Measurements from ENCODE around the gene VARS2. TPM values are rescaled to one million over a fixed set of nuclear protein-coding genes. Genes with fewer than 3 reads are reported as not detected.

Gene VARS2
- total RNA-seq, 1 experiment from 2014 or later: 39.8 TPM

GRCh38 chr6:30887901-30888815, 25.9 kb upstream of the VARS2 start:
- Histone ChIP-seq H3K27me3 (ENCODE audit: insufficient read depth, low read length) (no peaks in the 10 kb centered on the region), H3K9me2 (ENCODE audit: insufficient read depth) (no peaks in the 10 kb centered on the region), H3K4me2 (ENCODE audit: low read length) (no peak overlapping the region), H3K9ac (ENCODE audit: low read length) (0 out of 2 replicates have a peak overlapping the region, but pooled peaks have one; percentile 0), H3K9me3 (ENCODE audit: control insufficient read depth in 1 of 2, insufficient read depth in 1 of 2, low read depth in 1 of 2, low read length in 2 of 2) (no peaks in the 10 kb centered on the region), H4K20me1 (ENCODE audit: insufficient read depth) (no peaks in the 10 kb centered on the region), H3K4me1 (ENCODE audit: control insufficient read depth in 1 of 2, insufficient read depth in 2 of 2, low read length in 2 of 2) (peaks cover 31 to 45% of the 10 kb centered on the region in 2 experiments), H3K27ac (ENCODE audit: low read depth, low read length) (no peak overlapping the region), H3K4me3 (replicated peaks in 1 of 2; ENCODE audit: low read depth in 1 of 2, low read length in 2 of 2) (no peak overlapping the region), H2AFZ (ENCODE audit: low read depth, low read length, poor library complexity, severe bottlenecking) (no peak overlapping the region), H3K36me3 (ENCODE audit: control insufficient read depth in 1 of 2, insufficient read depth in 2 of 2, low read length in 2 of 2) (peaks cover 33 to 43% of the 10 kb centered on the region in 2 experiments), H3K79me2 (ENCODE audit: insufficient read depth, low read length) (peaks cover 78% of the 10 kb centered on the region)
- intact Hi-C loops (cut with micrococcal nuclease): no loop called here
- no peak for ATAC-seq
- BruUV-seq (replicated peaks): no TSS peak
- TF ChIP-seq CBX3 (IDR thresholded peaks at IDR 0.05; ENCODE audit: low read depth): no peak
- no peak for TF ChIP-seq EZH2 (IDR thresholded peaks at IDR 0.05)
- TF ChIP-seq MAX (IDR thresholded peaks at IDR 0.05): no peak
- no peak for TF ChIP-seq CTCF (IDR thresholded peaks at IDR 0.05 in 2 of 3, conservative IDR thresholded peaks at IDR 0.05 in 1 of 3; ENCODE audit: borderline replicate concordance in 1 of 3, insufficient read depth in 1 of 3, low read depth in 2 of 3, low read length in 2 of 3)
- TF ChIP-seq SP1 (IDR thresholded peaks at IDR 0.05; ENCODE audit: low read depth): no peak
- TF ChIP-seq SIN3A (IDR thresholded peaks at IDR 0.05; ENCODE audit: low read depth): no peak
- DNase-seq (ENCODE audit: low read depth, low spot score): no peak
- RAD21 ChIA-PET (ENCODE audit: low non-redundant PET in 1 of 2, low total read pairs in 2 of 2, uncharacterized antibody in 2 of 2, unreplicated experiment in 2 of 2): interaction anchor here in 1 of 2 experiments (0.7 kb wide), 1 partner anchor 183 kb away, joined by 3 read pairs; no protein-coding TSS in a partner anchor
- POLR2A ChIA-PET: no interaction called here
- CTCF ChIA-PET: no interaction called here
